ENCODE measurements around the gene SYNPR.

Gene SYNPR

GRCh38 chr3:63477494-63478129, 199.5 kb downstream of the SYNPR start:
- DNase-seq, result no peak

DNA sequence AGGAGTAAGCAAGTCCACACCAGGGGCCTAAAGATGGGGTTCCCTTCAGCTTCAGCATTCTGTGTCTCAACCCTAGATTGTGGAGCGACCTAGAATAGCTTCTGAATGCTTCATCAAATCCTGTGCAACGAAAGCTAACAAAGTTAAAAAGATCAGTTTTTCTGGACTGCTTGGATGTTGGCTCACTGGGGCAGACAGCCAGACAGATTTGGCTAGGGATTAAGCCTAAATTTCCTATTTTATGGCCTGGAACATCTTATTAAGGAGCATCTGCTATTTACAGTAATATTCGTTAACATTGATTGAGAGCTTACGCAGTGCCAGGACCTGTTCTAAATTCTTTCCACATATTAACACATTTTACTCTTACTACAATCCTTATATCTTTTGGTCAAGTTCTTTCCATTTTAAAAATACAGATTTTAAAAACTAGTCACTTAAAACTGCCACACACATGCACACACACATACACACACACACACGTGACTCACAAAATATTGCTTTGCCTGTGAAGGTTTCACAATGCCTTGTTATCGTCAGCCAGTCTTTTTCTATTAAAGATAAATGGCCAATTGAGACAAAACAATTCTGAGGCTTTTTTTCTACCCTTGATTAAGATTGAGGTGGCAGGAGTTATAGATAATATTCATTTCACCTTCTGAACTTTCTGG, 201.0 kb downstream of the SYNPR start:
- no peak for DNase-seq

DNA sequence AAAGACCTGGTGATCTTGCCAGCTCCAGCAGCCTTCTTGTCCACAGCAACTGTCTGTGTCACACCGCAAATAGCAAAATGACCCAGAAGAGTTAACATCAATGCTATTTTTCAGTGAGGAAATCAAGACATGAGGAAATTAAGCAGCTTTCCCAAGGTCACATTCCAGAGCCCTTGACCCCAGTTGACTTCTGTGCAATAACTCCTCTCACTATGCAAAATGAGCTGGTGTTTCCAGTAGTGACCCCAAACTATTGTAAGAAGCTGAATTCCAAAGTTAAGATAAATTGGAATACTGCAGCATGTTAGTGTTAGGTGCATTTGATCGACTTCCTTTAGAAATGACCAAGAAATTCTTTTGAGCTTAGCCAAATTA, 201.5 kb downstream of the SYNPR start:
- no peak for DNase-seq

- no peak for DNase-seq
These were observed 203.5 kb downstream of the SYNPR start for GRCh38 chr3:63481627-63482026.

DNA sequence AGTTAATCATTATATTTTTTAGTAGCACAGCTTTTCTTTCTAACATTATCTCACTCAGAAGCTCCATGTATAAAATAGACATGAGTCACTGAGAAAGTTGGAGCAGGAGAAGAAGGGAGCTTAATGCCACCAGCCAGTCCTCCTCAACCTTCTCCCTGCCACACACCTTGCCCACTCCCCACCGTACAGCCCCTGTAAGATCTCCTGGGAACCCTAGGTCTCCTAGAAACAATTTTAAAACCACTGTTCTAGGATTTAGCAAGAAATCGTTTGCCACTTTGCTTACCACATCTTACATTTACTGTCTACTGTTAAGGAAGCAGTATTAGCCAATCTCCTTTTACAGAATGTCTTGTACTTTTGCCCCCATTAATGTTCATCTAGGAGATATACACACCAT, 204.2 kb downstream of the SYNPR start:
- no peak for DNase-seq

DNA sequence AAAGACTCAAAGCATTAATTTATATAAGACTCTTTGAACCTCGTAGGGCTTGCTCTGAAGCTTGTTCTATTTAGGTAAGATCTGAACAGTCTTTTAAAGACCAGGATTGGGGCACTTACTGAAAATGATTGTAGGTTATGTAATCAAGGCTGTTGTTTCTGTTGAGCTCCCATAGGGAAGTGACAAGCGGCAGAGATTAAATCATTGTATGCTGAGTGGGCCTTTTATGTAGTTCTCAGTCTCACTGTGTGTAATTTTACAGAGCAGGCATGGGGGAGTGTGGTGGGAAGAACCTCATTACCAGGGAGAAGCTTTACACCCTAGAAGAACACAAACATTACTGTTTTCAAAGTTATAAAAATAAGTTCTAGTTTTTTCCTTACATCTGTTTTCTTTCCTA, 214.4 kb downstream of the SYNPR start:
- no peak for DNase-seq

DNA sequence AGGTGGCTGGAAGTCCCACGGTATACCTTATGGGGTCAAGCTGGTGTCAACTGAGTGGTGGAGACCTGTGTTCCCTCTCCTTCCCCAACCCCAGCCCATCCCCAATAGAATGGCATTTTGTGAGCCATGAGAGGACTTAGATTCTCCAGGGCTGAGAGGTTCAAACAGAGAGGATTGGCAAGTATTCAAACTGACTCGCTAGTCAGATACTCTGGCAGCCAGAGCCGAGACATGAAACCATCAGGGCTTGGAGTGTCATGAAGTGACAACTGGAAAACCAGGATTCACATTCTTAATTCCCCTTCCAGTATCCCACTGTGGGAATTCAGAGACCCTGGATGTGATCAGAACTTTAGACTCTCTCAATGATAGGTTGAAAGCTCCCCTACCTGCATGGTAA, 215.0 kb downstream of the SYNPR start:
- no peak for DNase-seq

DNA sequence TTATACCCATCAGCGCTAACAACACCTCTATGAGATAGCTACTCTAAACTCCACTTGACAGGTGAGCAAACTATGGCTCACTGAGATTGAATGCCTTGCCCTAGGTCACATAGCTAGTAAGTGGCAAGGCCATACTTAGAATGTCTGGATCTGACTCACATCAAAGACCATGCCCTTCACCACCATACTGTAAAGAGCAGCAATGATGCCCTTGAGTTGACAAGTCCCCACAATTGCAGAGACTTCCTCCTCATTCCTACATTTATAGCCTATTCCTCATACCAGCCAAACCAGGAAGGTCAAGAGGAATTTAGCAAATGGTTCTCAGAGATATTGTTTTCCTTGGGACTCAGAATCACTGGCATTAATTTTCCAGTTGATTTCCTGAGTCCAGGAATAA, 216.5 kb downstream of the SYNPR start:
- no peak for DNase-seq

GRCh38 chr3:63497641-63498040, 219.5 kb downstream of the SYNPR start:
- DNase-seq, result no peak

DNA sequence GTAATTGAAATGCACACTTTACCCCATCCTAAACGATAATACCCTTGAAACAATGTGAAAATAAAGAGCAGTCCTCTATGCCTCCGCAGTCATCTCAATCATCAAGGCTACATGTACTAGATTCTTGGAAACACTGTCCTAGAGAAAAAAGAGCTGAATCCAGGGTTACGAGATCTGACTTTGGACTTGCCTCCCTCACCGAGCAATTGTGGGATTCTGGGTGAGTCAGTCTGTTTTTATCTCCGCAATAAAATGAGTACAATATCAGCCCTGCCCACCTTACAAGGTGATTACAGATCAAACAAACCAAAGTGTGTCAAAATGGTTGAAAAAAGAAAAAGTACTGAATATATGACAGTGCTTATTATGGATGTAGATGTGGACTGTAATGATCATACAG, 222.1 kb downstream of the SYNPR start:
- no peak for DNase-seq

DNA sequence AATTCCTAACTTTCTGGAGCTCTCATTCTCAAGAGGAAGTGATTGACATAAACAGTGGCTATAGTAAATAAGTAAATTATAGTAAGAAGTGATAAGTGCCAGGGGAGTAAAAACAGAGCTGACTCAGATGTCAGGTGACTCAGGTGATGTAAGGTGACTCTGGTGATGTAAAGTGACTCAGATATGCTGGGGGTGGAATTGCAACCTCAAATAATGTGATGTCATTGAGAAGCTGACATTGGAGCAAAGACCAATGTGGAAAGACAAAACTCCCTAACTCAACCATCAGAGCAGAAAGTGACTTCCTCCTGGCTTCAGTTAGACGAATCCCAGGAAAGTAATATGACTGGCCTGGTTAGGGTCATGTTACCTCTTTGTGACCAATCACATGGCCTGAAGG, 230.2 kb downstream of the SYNPR start:
- DNase-seq, result no peak

- no peak for DNase-seq
These were observed 230.7 kb downstream of the SYNPR start for GRCh38 chr3:63508771-63509170.

DNA sequence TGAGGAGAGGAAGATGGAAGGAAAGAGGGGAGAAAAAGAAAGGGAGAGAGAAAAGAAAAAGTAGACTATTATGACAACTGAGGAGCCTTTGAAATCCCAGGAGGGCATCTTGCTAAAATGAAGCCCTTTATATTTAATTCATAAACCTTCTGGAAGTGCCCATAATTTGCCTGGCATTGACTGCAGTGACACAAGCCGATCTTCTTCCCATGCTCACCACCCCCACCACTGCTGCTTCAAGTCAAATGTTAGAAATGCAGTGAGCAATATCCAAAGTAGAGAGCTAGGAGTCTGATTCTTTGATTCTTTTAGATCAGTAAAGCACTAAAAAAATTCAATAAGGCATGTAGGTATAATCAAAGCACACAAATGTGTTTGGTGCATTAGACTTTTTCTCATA, 235.7 kb downstream of the SYNPR start:
- no peak for DNase-seq

DNA sequence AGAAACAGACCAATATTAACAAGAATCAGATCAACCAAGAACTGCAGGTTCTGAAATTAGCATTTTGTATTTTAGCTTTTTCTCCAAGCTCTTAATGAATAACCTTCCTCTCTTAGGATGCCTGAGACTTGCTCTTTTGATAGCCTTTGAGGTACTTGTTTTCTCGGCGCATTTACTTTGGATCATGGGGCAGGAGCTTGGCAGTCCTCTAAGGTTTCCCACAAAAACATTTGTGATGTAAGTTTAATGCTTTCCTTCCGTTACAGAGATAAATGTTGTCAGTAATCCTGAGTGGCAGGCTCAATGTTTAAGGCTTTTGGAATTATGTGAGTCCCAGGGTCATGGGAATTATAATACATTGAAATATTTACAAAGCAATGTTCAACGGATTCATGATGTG, 236.6 kb downstream of the SYNPR start:
- no peak for DNase-seq

GRCh38 chr3:63519426-63519825, 241.3 kb downstream of the SYNPR start:
- DNase-seq, result no peak

DNA sequence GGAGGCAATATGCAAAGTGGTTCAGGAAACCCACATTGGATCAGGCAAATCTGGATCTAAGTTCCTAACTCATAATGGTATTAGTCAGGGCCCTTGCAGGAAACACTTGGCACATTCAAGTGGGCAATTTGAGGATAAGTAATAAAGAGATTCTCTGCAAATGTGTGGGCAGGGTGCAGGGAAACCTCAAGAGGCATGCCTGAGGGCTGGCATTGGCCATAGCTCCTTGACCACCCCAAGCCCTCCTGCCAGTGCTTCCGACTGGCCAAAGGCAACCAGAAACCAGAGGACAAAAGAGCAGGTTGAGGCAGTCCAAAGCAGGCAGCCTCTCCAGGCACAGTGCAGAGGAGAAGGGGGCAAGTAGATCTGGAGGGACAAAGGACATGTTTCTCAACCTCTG, 243.5 kb downstream of the SYNPR start:
- DNase-seq, result no peak

GRCh38 chr3:63523100-63523499, 245.0 kb downstream of the SYNPR start:
- DNase-seq, result no peak

DNA sequence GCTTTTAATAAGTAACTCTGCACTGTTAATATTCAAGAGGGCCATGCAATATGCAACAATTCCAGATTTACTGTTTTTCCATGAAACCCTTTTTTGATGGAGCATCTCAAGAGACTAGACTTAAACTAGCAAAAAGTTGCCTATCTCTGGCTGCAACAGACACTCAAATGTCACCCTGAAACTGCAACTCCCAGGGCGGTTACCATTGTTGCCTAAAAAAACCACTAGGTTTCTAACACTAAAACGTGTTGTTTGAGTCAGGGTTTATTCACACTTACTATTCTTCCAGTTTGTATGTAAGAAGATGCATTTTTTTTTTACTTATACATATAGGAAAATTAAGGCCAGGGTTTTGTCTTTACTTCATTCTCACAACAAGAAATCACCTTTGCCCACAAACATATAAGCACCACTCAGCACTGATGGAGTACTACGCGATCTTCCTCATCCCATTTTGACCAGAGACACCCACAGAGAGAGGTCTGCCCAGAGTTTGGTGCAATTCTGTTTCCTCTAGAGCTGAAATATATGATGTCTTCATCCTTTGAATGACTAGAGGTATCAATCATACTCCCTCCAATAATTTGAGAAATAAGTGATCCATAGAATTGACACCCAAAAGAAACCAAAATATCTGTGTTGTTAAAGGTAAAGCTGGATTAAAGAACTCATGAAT, 250.4 kb downstream of the SYNPR start:
- DNase-seq, result no peak

- no peak for DNase-seq
These were observed 254.4 kb downstream of the SYNPR start for GRCh38 chr3:63532521-63532920.

- no peak for DNase-seq
These were observed 260.8 kb downstream of the SYNPR start for GRCh38 chr3:63538919-63539318.

GRCh38 chr3:63555767-63556166, 277.7 kb downstream of the SYNPR start:
- DNase-seq, result no peak

DNA sequence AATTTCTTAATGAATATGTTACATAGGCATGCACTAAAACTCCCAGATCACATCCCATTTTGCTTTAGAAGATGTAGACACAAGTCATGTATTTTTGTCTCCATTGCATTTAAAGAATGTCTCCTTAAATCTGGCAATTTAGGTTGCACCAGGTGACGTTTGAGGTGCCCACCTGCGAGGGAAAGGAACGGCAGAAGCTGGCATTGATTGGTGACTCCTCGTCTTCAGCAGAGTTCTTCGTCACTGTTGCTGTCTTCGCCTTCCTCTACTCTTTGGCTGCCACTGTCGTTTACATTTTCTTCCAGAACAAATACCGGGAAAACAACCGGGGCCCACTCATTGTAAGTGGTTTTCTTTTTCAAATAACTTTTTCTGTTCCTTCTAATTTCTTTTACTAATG, 278.3 kb downstream of the SYNPR start:
- DNase-seq, result no peak

- no peak for DNase-seq
These were observed 279.8 kb downstream of the SYNPR start for GRCh38 chr3:63557912-63558311.

DNA sequence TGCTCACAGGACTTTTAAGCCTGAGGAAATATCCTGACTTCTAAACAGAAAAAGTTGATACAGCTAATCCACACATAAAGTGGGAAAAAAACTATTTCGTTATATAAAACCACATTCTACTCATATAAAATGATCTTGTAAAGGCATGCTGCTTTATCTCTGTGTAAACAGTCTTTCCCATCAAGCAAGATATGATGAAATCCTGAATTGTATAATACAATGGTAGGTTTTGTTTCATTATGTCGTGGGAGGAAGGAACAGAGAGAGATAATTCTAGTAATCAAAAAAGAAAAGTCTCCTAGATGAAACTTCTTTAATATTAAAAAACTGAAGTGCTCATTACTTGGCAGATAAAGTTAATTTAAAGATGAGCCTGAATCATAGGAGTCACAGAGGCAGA, 281.8 kb downstream of the SYNPR start:
- DNase-seq, result no peak

GRCh38 chr3:63561879-63562278, 283.8 kb downstream of the SYNPR start:
- no peak for DNase-seq
